Liver (tissue), 3 donors: ENCODE results near the gene BZW2.

Source experiments
- ATF3 ChIP-seq: IDR thresholded peaks from 2 replicates; pipeline ENCODE4 v1.6.1; 2016; ENCODE audit warnings: antibody characterized with exemption
- FOXA1 ChIP-seq: IDR thresholded peaks from 2 replicates; pipeline ENCODE4 v1.6.1; 2016; ENCODE audit warnings: antibody characterized with exemption
- HNF4G ChIP-seq: IDR thresholded peaks from 2 replicates; pipeline ENCODE4 v1.6.1; 2016; ENCODE audit warnings: antibody characterized with exemption
- JUND ChIP-seq, 2 donors: IDR thresholded peaks; 2 replicates each; pipeline ENCODE4 v1.6.1; 2016; ENCODE audit warnings: antibody characterized with exemption in 2 of 2
- RAD21 ChIP-seq, 2 donors: IDR thresholded peaks; 2 replicates each; pipeline ENCODE4 v1.6.1; 2016; ENCODE audit warnings: antibody characterized with exemption in 2 of 2, mild to moderate bottlenecking in 2 of 2
- RXRA ChIP-seq, 2 donors: IDR thresholded peaks; 2 replicates each; pipeline ENCODE4 v1.6.1; 2017 to 2018; ENCODE audit warnings: antibody characterized with exemption in 2 of 2, mild to moderate bottlenecking in 1 of 2
- TAF1 ChIP-seq: conservative IDR thresholded peaks from 2 replicates; pipeline ENCODE4 v1.6.1; 2016; ENCODE audit warnings: antibody characterized with exemption, mild to moderate bottlenecking
- YY1 ChIP-seq: IDR thresholded peaks from 2 replicates; pipeline ENCODE4 v1.6.1; 2016; ENCODE audit warnings: antibody characterized with exemption, mild to moderate bottlenecking
- TF ChIP-seq, protein P1 (sequence below): IDR thresholded peaks from 2 replicates; pipeline ENCODE4 v1.6.1; 2016; ENCODE audit warnings: antibody characterized with exemption, mild to moderate bottlenecking
- TF ChIP-seq, protein P2 (sequence below): fragments of 150-350 bp; IDR thresholded peaks from 2 replicates; pipeline ENCODE4 v1.5.1; 2017; ENCODE audit warnings: improper control_type of control experiment, low read depth, low read length; ENCODE audit not compliant: missing input control
- donor health status: healthy.
- donor health status: healthy.

DNA sequence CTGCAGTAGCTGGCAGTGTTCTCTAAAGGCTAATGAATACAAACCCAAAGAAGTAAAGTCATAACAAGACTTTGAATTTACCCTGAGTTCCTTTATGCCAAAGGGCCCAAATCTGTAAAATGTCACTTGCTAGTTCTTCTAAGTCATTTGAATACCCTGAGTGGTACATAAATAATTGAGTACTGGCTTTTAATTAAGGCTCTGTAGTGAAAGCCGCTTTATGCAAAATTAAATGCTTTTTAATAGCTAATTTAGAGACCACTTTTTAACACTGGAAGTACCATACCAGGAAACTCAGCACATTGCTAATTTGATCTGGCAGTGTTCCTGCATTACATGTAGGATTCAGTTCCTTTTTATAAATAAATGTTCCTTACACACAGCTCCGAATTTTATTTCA, 83.6 kb downstream of the BZW2 start:
- no peak for TF ChIP-seq RXRA (IDR thresholded peaks at IDR 0.05)
- TF ChIP-seq ATF3, result no peak
- TF ChIP-seq, protein P1, sequence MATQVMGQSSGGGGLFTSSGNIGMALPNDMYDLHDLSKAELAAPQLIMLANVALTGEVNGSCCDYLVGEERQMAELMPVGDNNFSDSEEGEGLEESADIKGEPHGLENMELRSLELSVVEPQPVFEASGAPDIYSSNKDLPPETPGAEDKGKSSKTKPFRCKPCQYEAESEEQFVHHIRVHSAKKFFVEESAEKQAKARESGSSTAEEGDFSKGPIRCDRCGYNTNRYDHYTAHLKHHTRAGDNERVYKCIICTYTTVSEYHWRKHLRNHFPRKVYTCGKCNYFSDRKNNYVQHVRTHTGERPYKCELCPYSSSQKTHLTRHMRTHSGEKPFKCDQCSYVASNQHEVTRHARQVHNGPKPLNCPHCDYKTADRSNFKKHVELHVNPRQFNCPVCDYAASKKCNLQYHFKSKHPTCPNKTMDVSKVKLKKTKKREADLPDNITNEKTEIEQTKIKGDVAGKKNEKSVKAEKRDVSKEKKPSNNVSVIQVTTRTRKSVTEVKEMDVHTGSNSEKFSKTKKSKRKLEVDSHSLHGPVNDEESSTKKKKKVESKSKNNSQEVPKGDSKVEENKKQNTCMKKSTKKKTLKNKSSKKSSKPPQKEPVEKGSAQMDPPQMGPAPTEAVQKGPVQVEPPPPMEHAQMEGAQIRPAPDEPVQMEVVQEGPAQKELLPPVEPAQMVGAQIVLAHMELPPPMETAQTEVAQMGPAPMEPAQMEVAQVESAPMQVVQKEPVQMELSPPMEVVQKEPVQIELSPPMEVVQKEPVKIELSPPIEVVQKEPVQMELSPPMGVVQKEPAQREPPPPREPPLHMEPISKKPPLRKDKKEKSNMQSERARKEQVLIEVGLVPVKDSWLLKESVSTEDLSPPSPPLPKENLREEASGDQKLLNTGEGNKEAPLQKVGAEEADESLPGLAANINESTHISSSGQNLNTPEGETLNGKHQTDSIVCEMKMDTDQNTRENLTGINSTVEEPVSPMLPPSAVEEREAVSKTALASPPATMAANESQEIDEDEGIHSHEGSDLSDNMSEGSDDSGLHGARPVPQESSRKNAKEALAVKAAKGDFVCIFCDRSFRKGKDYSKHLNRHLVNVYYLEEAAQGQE, result no peak
- TF ChIP-seq, protein P2, sequence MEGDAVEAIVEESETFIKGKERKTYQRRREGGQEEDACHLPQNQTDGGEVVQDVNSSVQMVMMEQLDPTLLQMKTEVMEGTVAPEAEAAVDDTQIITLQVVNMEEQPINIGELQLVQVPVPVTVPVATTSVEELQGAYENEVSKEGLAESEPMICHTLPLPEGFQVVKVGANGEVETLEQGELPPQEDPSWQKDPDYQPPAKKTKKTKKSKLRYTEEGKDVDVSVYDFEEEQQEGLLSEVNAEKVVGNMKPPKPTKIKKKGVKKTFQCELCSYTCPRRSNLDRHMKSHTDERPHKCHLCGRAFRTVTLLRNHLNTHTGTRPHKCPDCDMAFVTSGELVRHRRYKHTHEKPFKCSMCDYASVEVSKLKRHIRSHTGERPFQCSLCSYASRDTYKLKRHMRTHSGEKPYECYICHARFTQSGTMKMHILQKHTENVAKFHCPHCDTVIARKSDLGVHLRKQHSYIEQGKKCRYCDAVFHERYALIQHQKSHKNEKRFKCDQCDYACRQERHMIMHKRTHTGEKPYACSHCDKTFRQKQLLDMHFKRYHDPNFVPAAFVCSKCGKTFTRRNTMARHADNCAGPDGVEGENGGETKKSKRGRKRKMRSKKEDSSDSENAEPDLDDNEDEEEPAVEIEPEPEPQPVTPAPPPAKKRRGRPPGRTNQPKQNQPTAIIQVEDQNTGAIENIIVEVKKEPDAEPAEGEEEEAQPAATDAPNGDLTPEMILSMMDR, result no peak
- TF ChIP-seq RAD21 (IDR thresholded peaks at IDR 0.05), result no peak
- TF ChIP-seq TAF1, result no peak
- no peak for TF ChIP-seq FOXA1
- TF ChIP-seq YY1, result no peak
- TF ChIP-seq JUND (IDR thresholded peaks at IDR 0.05), result no peak
- TF ChIP-seq HNF4G, result no peak
